Neural cell (in vitro differentiated cells): ENCODE results near the gene CAVIN3.

Experiments used
- EP300 ChIP-seq: fragments of 450-650 bp; conservative IDR thresholded peaks from 2 replicates; pipeline ENCODE4 v1.6.1; 2014; ENCODE audit warnings: antibody characterized with exemption, mild to moderate bottlenecking, moderate library complexity; ENCODE audit not compliant: poor library complexity, severe bottlenecking
- EZH2 ChIP-seq: fragments of 200-600, 300-800 bp; shearing (Covaris generic), sonication (generic); IDR thresholded peaks from 2 replicates; pipeline ENCODE4 v1.6.1; 2014; ENCODE audit warnings: antibody characterized with exemption, low read length, borderline replicate concordance, mild to moderate bottlenecking; ENCODE audit not compliant: insufficient read depth, poor library complexity, severe bottlenecking
- MXI1 ChIP-seq: fragments of 450-650 bp; conservative IDR thresholded peaks from 2 replicates; pipeline ENCODE4 v1.6.1; 2014; ENCODE audit warnings: antibody characterized with exemption, mild to moderate bottlenecking; ENCODE audit not compliant: poor library complexity, severe bottlenecking
- POLR2AphosphoS5 ChIP-seq: IDR thresholded peaks from 2 replicates; pipeline ENCODE4 v1.6.1; 2012
- RAD21 ChIP-seq: fragments of 450-650 bp; conservative IDR thresholded peaks from 2 replicates; pipeline ENCODE4 v1.6.1; 2014; ENCODE audit warnings: antibody characterized with exemption, mild to moderate bottlenecking, moderate library complexity
- TF ChIP-seq, protein P1 (sequence below): fragments of 450-650 bp; IDR thresholded peaks from 2 replicates; pipeline ENCODE4 v1.5.1; 2014; ENCODE audit warnings: antibody characterized with exemption, mild to moderate bottlenecking, moderate library complexity; ENCODE audit not compliant: poor library complexity, severe bottlenecking

DNA sequence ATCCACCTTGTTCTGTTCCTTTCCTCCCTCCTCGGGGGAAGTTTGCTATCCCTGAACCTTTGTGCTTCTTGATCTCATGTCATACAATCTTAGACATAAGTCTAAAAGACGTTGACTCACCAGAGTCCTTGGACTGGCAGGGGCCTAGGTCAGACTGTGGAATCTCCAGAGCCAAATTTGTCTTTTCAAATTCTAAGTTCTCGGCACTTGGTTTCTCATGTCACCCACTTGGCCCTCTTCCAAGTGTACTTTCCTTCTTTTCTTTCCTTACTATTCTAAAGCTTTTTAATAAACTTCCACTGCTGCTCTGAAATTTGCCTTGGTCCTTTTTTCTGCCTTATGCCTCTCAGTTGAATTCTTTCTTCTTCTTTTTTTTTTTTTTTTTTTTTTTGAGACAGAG, 39.9 kb upstream of the CAVIN3 start:
- no peak for TF ChIP-seq EZH2
- TF ChIP-seq, protein P1, sequence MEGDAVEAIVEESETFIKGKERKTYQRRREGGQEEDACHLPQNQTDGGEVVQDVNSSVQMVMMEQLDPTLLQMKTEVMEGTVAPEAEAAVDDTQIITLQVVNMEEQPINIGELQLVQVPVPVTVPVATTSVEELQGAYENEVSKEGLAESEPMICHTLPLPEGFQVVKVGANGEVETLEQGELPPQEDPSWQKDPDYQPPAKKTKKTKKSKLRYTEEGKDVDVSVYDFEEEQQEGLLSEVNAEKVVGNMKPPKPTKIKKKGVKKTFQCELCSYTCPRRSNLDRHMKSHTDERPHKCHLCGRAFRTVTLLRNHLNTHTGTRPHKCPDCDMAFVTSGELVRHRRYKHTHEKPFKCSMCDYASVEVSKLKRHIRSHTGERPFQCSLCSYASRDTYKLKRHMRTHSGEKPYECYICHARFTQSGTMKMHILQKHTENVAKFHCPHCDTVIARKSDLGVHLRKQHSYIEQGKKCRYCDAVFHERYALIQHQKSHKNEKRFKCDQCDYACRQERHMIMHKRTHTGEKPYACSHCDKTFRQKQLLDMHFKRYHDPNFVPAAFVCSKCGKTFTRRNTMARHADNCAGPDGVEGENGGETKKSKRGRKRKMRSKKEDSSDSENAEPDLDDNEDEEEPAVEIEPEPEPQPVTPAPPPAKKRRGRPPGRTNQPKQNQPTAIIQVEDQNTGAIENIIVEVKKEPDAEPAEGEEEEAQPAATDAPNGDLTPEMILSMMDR = no peak
- TF ChIP-seq MXI1 = no peak
- no peak for TF ChIP-seq EP300
- no peak for TF ChIP-seq POLR2AphosphoS5
- TF ChIP-seq RAD21 = no peak
